Measurements from ENCODE around the gene ASTN2. TPM values are rescaled to one million over a fixed set of nuclear protein-coding genes. Genes with fewer than 3 reads are reported as not detected.

Gene ASTN2
- total RNA-seq, 1 donor from 2014 or later = 4.2 TPM

DNA sequence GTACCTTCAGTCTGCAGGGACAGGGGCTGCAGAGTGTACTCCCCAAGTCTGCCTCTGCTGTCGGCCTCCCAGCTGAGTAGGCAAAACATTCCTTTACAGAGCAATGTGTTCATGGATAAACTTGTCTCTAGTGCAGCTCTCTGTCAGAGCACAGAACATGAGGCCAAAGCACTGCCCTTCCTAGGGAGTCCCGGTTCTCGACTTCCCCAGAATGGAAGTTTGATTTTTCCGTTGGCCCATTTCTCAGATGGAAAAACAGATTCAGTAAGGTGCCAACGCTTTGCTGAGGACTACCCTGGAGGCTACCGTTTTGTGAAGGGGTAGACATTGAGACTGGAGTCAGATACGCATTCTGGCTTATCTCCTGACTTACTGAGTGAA is 728.2 kb downstream of the ASTN2 start:
- intact Hi-C loops (cut with micrococcal nuclease) = no loop called here

DNA sequence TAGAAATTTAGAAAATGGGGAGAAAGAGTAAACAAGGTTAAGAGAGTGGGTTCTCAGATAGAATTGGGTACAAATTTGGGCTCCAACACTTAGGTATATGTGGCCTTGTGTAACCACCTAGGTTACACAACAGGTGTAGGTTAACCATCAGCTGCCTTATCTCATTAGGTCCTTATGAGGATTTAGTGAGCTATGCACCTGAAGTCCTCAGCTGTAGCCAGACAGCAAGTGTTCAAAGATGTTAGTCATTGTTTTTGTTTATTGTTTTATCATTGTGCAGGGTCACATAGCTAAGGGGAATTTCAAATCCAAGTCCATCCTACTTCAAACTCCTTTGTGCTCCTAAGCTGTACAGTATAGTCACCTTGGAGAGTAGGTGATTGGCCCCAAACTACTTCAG is 728.7 kb downstream of the ASTN2 start:
- intact Hi-C loops (cut with micrococcal nuclease) = no loop called here

DNA sequence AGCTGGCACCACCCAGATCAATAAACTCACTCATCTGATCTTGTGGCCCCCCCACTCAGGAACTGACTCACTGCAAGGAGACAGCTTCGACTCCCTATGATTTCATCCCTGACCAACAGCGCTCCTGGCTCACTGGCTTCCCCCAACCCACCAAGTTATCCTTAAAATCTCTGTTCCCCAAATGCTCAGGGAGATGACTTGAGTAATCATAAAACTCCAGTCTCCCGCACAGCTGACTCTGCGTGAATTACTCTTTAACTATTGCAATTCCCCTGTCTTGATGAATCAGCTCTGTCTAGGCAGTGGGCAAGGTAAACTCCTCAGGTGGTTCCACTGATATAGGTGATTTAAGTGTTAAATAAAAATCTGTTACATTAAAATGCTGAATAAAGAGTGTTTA is 729.7 kb downstream of the ASTN2 start:
- intact Hi-C loops (cut with micrococcal nuclease) = no loop called here

DNA sequence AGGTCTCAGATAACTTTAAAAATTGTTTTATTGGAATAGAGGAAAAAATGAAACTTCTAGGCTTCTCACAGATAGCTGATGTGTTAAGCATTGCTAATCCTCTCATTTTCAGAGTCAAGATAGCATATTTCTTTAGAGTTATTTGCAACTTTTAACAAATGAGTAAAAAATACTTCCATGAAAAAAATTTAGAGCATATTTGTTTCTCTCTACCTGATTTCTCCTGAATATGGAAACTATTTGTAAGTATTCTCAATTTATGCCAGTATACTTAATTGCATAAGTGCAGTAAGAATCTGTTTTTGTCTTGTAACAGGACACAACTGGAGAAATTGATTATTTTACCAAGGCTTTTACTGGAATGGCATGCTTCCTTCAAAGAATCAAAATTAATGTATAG is 731.3 kb downstream of the ASTN2 start:
- intact Hi-C loops (cut with micrococcal nuclease) = no loop called here

DNA sequence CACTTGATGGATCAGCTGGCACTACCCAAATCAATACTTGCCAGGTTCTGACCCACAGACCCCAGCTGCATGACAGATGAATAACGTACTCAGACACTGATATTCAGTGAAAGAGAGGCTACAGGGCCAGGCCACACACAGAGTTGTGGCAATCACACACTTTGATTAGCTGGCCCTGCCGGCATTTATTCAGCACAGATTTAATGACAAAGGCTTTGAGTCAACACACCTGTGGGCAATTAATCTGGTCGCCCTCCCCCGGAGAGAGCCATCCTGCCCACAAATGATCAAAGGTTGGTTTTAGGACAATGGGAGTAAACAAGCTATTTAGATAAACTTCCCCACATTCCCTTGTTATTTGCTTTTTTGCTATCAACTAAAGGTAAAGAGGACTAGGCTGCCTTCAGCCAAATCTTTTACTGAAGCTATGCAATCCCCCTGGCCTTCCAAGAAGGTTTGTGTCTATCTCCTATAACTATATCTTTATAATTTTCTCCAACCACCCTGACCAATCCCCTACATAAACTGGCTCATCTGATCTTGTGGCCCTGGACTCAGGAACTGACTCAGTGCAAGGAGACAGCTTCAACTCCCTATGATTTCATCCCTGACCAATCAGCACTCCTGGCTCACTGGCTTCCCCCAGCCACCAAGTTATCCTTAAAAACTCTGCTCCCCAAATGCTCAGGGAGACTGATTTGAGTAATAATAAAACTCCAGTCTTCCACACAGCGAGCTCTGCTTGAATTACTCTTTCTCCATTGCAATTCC is 740.5 kb downstream of the ASTN2 start:
- intact Hi-C loops (cut with micrococcal nuclease) = no loop called here

DNA sequence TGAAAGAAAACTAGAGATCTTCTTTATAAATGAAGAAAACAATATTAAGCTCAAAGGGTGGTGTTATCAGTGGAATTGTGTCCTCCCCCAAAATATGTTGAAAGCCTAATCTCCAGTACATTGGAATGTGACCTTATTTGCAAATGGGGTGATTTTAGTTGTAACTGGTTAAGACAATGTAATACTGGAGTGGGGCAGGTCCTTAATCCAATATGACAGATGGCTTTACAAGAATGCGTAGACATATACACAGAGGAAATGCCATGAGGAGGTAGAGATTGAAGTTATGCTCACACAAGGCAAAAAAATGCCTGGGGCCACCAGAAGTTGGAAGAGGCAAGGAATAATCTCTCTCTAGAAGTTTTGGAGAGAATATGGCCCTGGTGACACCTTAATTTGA is 741.5 kb downstream of the ASTN2 start:
- intact Hi-C loops (cut with micrococcal nuclease) = no loop called here

DNA sequence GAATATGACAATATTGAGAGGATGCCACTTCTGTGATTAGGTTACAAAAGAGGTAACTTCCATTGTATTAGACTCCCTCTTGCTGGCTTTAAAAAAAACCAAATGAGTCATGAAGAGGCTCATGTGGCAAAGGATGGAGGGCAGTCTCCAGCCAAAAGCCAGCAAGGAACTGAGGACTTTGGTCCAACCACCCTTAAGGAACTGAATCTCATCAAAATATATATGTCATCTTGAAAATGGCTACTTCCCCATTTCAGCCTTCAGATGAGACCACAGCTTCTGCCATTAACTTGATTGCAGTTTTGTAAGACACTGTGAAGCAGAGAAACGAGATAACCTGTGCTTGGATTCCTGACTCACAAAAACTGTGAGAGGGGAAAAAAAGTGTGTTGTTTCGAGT is 743.3 kb downstream of the ASTN2 start:
- intact Hi-C loops (cut with micrococcal nuclease) = no loop called here

DNA sequence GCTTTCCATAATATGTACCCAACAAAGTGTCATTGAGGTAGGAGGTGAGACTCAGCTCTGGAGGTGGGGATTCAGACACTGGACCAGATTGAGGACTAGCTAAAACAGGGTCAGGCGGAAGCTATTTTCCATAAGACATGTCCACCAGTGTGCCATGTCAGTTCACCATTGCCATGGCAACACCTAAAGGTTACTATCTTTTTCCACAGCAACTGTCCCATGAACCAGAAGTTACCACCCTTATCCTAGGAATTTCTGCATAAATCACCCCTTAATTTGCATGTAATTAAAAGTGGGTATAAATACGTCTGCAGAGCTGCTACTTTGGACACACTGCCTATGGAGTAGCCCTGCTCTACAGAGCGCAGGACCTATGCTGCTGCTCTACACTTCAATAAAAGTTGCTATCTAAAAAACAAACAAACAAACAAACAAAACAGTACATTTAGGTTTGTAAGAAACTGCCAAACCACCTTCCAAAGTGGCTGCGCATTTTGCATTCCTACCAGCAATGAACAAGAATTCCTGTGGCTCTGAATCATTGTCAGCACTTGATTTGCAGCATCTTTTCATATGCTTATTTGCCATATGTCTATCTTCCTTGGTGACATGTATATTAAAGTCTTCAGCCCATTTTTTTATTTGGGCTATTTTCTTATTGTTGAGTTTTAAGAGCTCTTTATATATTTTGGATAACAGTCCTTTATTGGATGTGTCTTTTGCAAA is 745.7 kb downstream of the ASTN2 start:
- intact Hi-C loops (cut with micrococcal nuclease) = no loop called here

DNA sequence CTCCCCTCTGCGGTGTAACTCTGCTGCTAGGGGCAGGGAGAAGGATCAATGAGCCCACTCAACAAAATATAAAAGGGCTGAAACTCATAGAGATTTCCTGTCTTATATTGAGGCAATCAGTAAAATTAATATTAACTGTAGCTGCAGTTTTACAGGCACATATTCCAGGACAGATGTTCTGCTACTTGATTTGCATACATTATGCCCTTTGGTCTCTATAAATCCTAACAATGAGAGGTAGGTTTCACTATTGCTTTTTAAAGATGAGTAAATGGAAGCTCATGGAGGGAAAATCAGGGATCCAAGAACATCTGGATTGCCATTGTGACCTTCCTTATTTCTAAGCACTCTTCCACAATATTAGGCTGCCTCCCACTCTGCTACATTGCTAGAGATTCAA is 751.3 kb downstream of the ASTN2 start:
- intact Hi-C loops (cut with micrococcal nuclease) = loop anchor here (5.0 kb wide), 1 partner anchor 1071 kb away; no protein-coding TSS in a partner anchor

DNA sequence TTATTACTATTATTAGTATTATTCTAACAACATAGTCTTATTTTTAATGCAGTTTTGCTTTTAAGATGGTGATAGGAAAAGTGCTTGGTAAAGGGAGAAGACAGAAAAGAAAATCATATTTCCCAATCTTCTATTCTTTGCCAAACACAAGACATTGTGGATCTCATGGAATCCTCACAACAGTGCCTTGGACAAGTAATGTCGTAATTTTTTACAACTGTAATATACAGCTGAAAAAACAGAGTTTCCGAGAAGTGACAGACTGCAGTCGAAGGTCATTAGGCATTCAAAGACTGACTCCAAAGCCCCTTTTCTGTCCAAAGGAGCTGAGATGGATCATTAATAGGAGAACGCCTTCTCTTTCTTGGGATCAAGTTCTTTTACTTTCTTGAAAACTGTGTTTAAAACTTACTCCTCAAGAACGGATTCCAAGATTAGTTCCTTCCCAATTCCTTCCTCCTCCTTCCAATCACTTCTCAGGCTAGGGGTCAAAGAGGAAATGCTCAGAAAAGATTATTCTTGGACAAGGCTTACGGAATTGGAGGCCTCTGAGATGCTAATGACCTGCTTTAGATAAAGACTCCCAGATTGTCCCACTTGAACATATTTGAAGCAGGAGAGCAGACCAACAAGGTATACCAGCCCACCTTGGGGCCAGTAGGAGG is 752.1 kb downstream of the ASTN2 start:
- intact Hi-C loops (cut with micrococcal nuclease) = loop anchor here (5.0 kb wide), 1 partner anchor 1070 kb away; no protein-coding TSS in a partner anchor

DNA sequence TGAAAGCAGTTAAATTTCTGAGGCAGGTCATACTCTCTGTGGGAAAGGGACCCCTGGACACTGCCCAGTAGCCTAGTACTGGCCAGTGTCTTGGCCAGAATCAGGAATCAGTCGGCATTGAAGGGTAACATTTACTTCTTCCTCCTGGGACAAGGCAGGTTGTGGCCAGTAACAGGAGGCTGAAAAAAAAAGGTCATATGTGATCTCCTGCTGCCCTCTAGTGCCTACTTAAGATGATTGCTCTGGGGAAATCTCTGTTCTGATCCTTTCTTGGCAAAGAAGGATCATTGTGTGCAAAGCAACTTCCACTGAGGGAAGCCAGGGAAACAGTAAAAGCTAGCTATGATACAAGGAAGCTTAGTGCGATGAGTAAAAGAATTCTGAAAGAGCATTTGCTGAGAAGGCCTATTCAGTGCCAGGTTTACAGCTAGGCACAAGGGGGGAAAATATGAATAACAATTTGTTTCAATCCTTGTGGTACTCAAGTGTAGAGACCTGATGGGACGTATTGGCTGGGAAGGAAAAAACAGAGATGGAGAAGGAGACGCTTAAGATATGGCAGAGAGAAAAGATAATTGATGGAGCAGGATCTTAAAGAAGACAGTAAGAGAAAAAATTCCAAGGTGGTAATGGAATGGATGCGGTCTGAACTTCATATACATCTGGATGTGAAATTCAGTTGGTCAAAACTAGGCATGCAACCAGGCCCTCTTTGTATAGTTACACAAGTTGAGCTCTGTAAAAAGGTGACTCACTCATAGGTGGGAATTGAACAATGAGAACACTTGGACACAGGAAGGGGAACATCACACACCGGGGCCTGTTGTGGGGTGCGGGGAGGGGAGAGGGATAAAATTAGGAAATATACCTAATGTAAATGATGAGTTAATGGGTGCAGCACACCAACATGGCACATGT is 753.6 kb downstream of the ASTN2 start:
- intact Hi-C loops (cut with micrococcal nuclease) = loop anchor here (5.0 kb wide), 1 partner anchor 1069 kb away; no protein-coding TSS in a partner anchor

DNA sequence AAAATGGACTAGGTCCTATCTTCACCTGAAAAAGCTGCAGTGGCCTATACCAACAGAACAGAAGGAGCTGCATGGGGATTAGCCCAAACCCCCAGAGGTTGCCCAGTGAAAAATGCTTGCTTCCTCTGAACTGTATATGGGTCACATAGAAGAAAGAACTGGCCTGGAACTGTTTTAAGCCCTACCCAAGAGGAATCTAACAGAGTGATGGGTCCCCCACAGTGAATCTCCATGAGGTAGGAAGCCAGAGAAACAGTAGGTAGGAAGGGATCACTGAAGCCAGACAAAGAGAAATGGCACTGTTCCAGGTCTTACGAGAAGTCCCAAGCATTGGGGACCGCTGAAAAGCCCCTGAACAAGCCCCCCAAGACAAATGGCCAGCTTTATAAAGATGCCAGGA is 756.6 kb downstream of the ASTN2 start:
- intact Hi-C loops (cut with micrococcal nuclease) = loop anchor here (10.0 kb wide), 1 partner anchor 73 kb away; no protein-coding TSS in a partner anchor

DNA sequence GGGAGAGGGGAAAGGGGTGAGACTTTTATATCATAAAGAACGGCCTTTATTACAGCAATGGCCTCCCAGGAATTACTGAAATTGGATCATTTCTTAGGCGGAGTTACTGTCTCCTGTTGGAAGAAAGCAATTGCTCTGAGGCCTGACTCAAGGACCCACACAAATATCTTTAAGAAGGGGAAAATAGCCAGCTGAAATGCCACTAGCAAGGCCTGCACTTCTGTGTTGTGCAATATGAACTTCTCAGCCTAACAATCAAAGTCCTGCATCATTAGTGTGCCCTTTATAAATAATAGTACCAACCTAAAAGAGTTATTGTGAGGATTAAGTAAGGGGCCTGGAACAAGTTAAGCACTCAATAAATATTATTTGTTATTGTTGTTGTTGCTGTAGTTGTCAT is 757.9 kb downstream of the ASTN2 start:
- intact Hi-C loops (cut with micrococcal nuclease) = loop anchor here (10.0 kb wide), 1 partner anchor 72 kb away; no protein-coding TSS in a partner anchor

DNA sequence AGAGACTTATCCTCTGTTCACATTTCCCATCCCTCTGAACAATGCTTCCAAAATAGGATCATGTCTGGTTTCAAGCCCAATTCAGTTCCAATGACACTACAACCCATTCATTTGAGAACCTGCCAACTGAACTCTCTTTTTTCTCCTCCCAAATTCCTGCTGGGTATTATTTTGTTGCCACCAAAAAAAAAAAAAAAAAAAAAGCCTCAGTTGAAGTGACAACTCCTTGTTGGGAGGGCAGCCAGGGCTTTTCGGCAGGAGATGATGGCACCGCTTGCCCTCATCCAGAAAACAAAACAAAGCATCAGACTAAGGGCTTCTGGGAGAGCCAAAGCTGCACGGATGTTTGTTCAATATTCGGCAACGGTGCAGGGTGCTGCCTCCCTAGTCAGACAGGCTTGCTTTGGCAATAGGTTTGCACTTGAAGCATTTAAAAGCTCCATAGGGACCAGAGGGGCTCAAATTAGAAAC is 758.3 kb downstream of the ASTN2 start:
- intact Hi-C loops (cut with micrococcal nuclease) = loop anchor here (10.0 kb wide), 1 partner anchor 72 kb away; no protein-coding TSS in a partner anchor

DNA sequence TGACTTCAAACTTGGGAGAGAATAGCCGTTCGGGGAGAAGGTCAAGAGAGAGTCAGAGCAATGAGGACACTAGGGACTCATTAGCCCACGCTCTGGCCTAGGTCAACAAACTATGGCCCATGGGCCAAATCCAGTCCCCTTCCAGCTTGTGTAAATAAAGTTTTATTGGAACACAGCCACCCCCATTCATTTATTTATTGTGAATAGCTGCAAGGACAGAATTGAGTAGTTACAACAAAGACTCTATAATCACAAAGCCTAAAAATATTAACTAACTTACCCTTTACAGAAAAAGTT is 760.9 kb downstream of the ASTN2 start:
- intact Hi-C loops (cut with micrococcal nuclease) = loop anchor here (10.0 kb wide), 1 partner anchor 69 kb away; no protein-coding TSS in a partner anchor

DNA sequence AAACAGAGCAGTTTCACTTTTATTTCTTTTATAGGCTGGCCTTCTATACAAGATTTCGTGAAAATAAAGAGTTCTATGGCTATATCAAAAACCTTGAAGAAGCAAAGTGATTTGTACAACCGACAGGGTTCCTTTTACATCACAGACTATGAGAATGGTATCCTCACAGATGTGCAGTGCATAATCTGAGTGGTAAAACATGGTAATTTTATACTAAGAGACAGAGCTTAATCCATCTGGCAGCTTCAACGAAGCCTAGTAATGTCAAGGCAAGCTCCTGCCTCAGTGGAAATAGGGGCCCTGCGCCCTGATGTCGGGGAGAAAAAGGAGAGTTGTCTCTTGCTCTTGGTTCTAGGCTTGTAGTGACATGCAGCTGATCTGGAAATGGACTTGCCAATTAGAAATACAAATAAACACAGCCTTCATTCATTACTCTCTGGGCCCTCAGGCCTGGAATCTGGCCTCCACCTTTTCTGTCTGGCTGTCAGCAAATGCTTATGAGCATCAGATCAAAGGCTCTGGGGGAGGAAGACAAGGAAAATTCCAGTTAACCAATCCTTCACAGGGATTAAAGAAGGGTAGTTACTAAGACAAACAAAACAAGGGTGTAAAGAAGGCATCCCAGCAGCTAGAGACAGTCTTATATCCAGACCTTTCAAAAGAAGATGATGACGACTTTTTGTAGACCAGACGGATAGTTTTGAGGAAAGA is 761.4 kb downstream of the ASTN2 start:
- intact Hi-C loops (cut with micrococcal nuclease) = loop anchor here (10.0 kb wide), 1 partner anchor 69 kb away; no protein-coding TSS in a partner anchor

DNA sequence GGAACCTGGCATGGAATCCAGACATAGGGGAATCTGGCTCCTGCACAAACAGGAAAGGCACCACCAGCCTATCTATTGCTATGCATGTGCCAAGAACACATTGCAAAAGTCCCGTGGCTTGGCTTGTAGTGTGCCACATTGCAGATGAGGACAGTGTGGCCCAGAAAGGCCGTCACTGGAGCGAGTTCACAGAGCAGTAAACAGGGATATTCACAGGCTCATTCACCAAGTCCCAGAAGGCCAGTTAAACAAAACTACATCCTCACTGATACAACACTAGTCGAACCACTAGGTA is 767.4 kb downstream of the ASTN2 start:
- intact Hi-C loops (cut with micrococcal nuclease) = loop anchor here (5.0 kb wide), 2 partner anchors 495 to 1055 kb away; partner anchors contain the start of gene PAPPA

DNA sequence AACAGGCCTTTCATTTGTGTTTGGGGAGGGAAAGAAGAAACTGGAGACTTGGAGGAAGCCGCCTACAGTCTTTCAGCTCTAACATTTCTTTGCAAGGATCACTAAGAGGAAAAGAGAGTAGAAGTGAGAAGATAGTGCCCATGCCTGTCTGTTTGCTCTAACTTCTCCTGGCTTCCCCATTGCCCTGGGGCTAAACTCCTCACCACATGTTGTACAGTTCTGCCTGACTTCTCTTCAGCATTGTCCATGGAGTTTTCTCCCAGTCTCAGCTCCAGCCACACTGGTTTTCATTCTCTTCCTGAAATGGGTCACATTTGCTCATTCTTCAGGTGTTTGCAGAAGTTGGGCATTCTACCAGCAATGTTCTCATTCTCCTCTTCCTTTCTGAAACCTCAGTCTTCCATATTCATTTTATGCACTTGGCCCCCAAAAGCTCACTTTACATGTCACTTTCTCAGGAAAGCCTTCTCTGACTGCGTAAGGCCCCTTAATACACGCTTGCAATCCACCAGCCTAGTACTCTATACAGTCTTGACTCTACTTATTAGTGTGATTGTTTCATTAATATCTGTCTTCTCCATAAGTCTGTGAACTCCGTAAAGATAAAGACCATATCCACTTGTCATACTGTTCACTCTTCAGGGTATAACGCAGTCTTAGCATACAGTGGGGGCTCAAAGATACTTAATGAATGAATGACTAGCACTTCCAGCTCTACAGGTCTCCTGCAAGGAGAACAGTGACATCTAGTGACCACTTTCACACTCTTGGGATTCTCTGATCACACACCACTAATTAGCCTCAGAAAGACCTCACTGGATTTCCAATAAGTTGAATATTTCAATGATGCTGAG is 768.0 kb downstream of the ASTN2 start:
- intact Hi-C loops (cut with micrococcal nuclease) = loop anchor here (5.0 kb wide), 2 partner anchors 495 to 1055 kb away; partner anchors contain the start of gene PAPPA

DNA sequence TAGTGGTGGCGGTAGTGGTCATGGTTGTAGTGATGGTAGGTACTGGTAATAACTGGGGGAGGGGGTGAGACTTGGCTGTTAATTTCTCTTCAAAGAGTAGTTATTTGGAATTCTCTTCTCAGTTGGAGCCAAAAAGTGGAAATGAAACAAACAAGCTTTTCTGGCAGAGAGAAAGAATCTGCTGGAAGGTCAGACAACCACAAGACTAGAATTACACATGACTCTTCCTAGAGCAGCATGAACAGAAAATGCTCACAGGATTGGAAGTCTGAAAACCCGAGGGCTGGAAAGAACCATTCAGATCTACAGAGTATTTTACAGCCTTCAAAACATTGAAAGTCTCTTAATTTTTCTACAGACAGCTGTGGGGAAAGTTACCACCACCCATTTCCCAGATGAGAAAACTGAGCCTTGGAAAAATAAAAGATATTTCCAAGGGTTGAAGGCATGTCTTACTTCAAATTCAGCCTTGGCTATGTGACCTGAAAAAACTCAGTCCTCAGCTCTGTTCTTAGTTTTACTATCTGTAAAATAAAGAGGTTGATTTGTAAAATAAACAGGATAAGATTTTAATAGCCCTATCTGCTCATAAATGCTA is 770.7 kb downstream of the ASTN2 start:
- intact Hi-C loops (cut with micrococcal nuclease) = no loop called here
